Adrenal gland (tissue), 12 donors: Measurements from ENCODE around the gene INSM2. TPM values are rescaled to one million over a fixed set of nuclear protein-coding genes. Genes with fewer than 3 reads are reported as not detected.
A peak's percentile ranks its signal among the peaks of the same experiment; 100 is the strongest.

ENCODE experiments used
- DNase-seq, 7 donors: peaks; one replicate each; pipeline ENCODE4 v3.0.0-alpha.2; 2019 to 2020
- H3K27ac ChIP-seq, 5 donors: fragments of 200-600 bp; sonication (generic) in 4 of 5; 1 replicate in 3 of 5; 2 replicates in 2 of 5; pipeline versions ENCODE4 v1.5.1 to v1.8.0; 2016 to 2020; ENCODE audit warnings: mild to moderate bottlenecking in 1 of 5
- H3K27me3 ChIP-seq: fragments of 200-600 bp; 2 replicates; pipeline ENCODE4 v1.8.0; 2021
- H3K36me3 ChIP-seq, 2 donors: fragments of 200-600 bp; replicated peaks in 1 of 2; 1 replicate in 1 of 2; 2 replicates in 1 of 2; pipeline versions ENCODE4 v1.5.1 to v1.8.0; 2018 to 2022
- H3K4me1 ChIP-seq, 2 donors: fragments of 200-600 bp; replicated peaks in 1 of 2; 1 replicate in 1 of 2; 2 replicates in 1 of 2; pipeline versions ENCODE4 v1.5.1 to v1.8.0; 2018 to 2021
- H3K4me3 ChIP-seq, 4 donors: fragments of 200-600 bp; sonication (generic) in 3 of 4; one replicate each; pipeline ENCODE4 v1.5.1; 2016 to 2018
- H3K9me3 ChIP-seq, 3 donors: fragments of 200-600 bp; sonication (generic) in 1 of 3; replicated peaks in 1 of 3; 1 replicate in 2 of 3; 2 replicates in 1 of 3; pipeline versions ENCODE4 v1.5.1 to v1.8.0; 2016 to 2021
- CTCF ChIP-seq, 6 experiments: fragments of 450-650 bp in 4 of 6; fragments of 200-600 bp in 2 of 6; sonication (generic) in 1 of 6; IDR thresholded peaks; 1 replicate in 5 of 6; 2 replicates in 1 of 6; pipeline versions ENCODE4 v1.5.1 to v1.8.0; 2016 to 2021; ENCODE audit warnings: antibody characterized with exemption in 6 of 6, mild to moderate bottlenecking in 2 of 6, moderate library complexity in 1 of 6
- POLR2A ChIP-seq, 2 donors: fragments of 450-650 bp; IDR thresholded peaks; one replicate each; pipeline ENCODE4 v1.6.1; 2017; ENCODE audit warnings: antibody characterized with exemption in 2 of 2, mild to moderate bottlenecking in 2 of 2, moderate library complexity in 1 of 2
- WGBS, 4 donors: extraction: QIAGEN DNeasy Blood & Tissue Kit in 2 of 4; methylation state at CpG; one replicate each; pipeline versions ENCODE4 v1.1.5 to v1.1.7; 2013 to 2017; 5-methylcytosine and 5-hydroxymethylcytosine counted together
- intact Hi-C, 2 donors: fragments of 100-400 bp; cut with DNase I; formaldehyde crosslinking; loops; one replicate each; pipeline versions ENCODE4 v1.14.1 to v1.15.0; 2022 to 2023
- polyA plus RNA-seq, 3 donors: library from polyadenylated mRNA; stranded (reverse); fragments of 200-250 nt in 2 of 3; fragments of 350-450 nt in 1 of 3; fragmentation: Illumina TruSeq in 1 of 3; extraction: RNeasy Lipid Tissue Mini Kit (QIAGEN cat#74804) in 1 of 3; gene quantifications; one replicate each; pipeline ENCODE4 v1.2.3, GENCODE V29; 2013 to 2014
- total RNA-seq, 9 donors: library from RNA; depleted of rRNA in 4 of 9; stranded (reverse); fragments of >200 nt in 4 of 9; fragments of 120-200 nt in 1 of 9; fragmentation: NEBNext Ultra II Directional in 1 of 9; extraction: Animal tissue kit (Norgen Biotek cat#: 25700) in 1 of 9; gene quantifications; one replicate each; pipeline versions ENCODE4 v1.1.0 to v1.2.4, GENCODE V29; 2013 to 2023
- donor health status: healthy with polysubstance abuse.
- donor health status: Bipolar disorder and iron deficiency.
- donor health status: DM: yes; HTN: yes; CAD: no.
- donor health status: DM: no; HTN: no; CAD: no.
- donor health status: DM: no; HTN: no; CAD: no.
- donor health status: DM: yes; HTN: yes; CAD: no.

Gene INSM2
- total and polyA plus RNA-seq, 12 donors: 0.03 to 3.7 (median 0.45) TPM; not detected in 6

GRCh38 chr14:35532783-35533356 is 1.1 kb upstream of the INSM2 start:
- Histone ChIP-seq H3K4me3 (peak overlapping the region in 2 of 4 donors; percentile 40 to 74), H3K27me3 (peaks cover 37% of the 10 kb centered on the region), H3K27ac (no peak overlapping the region), H3K36me3 (no peaks in the 10 kb centered on the region), H3K9me3 (no peaks in the 10 kb centered on the region), H3K4me1 (peaks cover 16 to 31% of the 10 kb centered on the region in 2 donors)
- no peak for DNase-seq
- TF ChIP-seq POLR2A (IDR thresholded peaks at IDR 0.05): no peak
- TF ChIP-seq CTCF (IDR thresholded peaks at IDR 0.05): no peak
- 10 to 18% (median 13%) methylated on average over 6 of the region's 6 CpGs for WGBS, 4 donors
- intact Hi-C loops: no loop called here

GRCh38 chr14:35534208-35534872 is 376 bp downstream of the INSM2 start:
- H3K27me3 ChIP-seq: peaks cover 32% of the 10 kb centered on the region
- intact Hi-C loops: no loop called here
- TF ChIP-seq CTCF (IDR thresholded peaks at IDR 0.05) (no peak), POLR2A (IDR thresholded peaks at IDR 0.05) (no peak)
- DNase-seq: no peak
- H3K9me3 ChIP-seq: no peaks in the 10 kb centered on the region
- peaks cover 16 to 31% of the 10 kb centered on the region in 2 donors for H3K4me1 ChIP-seq
- no peaks in the 10 kb centered on the region for H3K36me3 ChIP-seq
- 2 to 4% (median 3%) methylated on average over 12 to 77 of the region's 77 CpGs for WGBS, 4 donors
- peak overlapping the region in 3 of 4 donors; percentile 26 to 74 (median 40) for H3K4me3 ChIP-seq
- H3K27ac ChIP-seq: no peak overlapping the region

GRCh38 chr14:35534873-35535482 is 1.0 kb downstream of the INSM2 start:
- Histone ChIP-seq H3K4me3 (peak overlapping the region in 2 of 4 donors; percentile 40 to 74), H3K27ac (no peak overlapping the region), H3K4me1 (peaks cover 16 to 31% of the 10 kb centered on the region in 2 donors), H3K36me3 (no peaks in the 10 kb centered on the region), H3K27me3 (peaks cover 32% of the 10 kb centered on the region), H3K9me3 (no peaks in the 10 kb centered on the region)
- TF ChIP-seq CTCF (IDR thresholded peaks at IDR 0.05) (no peak), POLR2A (IDR thresholded peaks at IDR 0.05) (no peak)
- 0 to 3% (median 3%) methylated on average over 6 to 55 of the region's 55 CpGs for WGBS, 4 donors
- intact Hi-C loops: no loop called here
- peak; percentile 65 to 78 (median 72) for DNase-seq

GRCh38 chr14:35535483-35536112 is 1.6 kb downstream of the INSM2 start:
- Histone ChIP-seq H3K36me3 (no peaks in the 10 kb centered on the region), H3K27ac (no peak overlapping the region), H3K4me3 (peak overlapping the region in 1 of 4 donors; percentile 74), H3K4me1 (peaks cover 16 to 31% of the 10 kb centered on the region in 2 donors), H3K27me3 (peaks cover 27% of the 10 kb centered on the region), H3K9me3 (no peaks in the 10 kb centered on the region)
- TF ChIP-seq CTCF (IDR thresholded peaks at IDR 0.05): no peak
- no peak for TF ChIP-seq POLR2A (IDR thresholded peaks at IDR 0.05)
- intact Hi-C loops: no loop called here
- 9 to 27% (median 13%) methylated on average over 8 to 37 of the region's 37 CpGs for WGBS, 4 donors
- DNase-seq: peak in 1 of 7 donors; percentile 27
